Suprapubic skin (tissue), 4 donors: Measurements from ENCODE around the gene ATE1.

Experiments
- EP300 ChIP-seq: sonication (generic); formaldehyde crosslinking; IDR thresholded peaks from one replicate; pipeline ENCODE4 v1.6.1; 2017; ENCODE audit warnings: antibody characterized with exemption
- POLR2A ChIP-seq, 2 donors: fragments of 450-650 bp; IDR thresholded peaks; one replicate each; pipeline ENCODE4 v1.6.1; 2017; ENCODE audit warnings: antibody characterized with exemption in 2 of 2, mild to moderate bottlenecking in 2 of 2, moderate library complexity in 2 of 2
- POLR2AphosphoS5 ChIP-seq, 3 donors: sonication (generic); formaldehyde crosslinking; IDR thresholded peaks; one replicate each; pipeline ENCODE4 v1.6.1; 2017; ENCODE audit warnings: antibody characterized with exemption in 3 of 3
- TF ChIP-seq, protein P1 (sequence below), 2 donors: fragments of 200-600 bp in 1 of 2; fragments of 450-650 bp in 1 of 2; sonication (generic) in 1 of 2; IDR thresholded peaks; one replicate each; pipeline ENCODE4 v1.5.1; 2016 to 2019; ENCODE audit warnings: antibody characterized with exemption in 2 of 2, mild to moderate bottlenecking in 1 of 2, moderate library complexity in 1 of 2

DNA sequence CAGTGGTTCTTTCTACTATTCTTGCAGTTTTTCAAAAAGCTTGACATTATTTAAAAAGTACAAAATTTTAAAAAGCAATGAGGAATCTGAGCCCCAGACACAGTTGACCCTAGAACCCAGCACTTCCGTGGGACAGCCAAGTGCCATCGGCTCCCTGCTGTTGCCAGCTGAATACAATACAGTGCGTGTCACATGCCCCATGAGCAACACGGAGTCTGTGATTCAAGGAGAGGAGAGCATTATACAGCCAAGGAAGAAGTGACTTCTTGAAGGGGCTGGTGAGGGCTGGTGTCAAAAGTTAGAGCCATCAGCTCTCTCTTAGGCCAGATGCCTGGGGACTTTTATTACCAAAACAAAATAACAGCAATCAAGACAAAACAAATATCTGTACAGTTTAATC, 206.6 kb downstream of the ATE1 start:
- TF ChIP-seq POLR2A (IDR thresholded peaks at IDR 0.05) (no peak), POLR2AphosphoS5 (IDR thresholded peaks at IDR 0.05) (no peak), EP300 (no peak)
- TF ChIP-seq, protein P1, sequence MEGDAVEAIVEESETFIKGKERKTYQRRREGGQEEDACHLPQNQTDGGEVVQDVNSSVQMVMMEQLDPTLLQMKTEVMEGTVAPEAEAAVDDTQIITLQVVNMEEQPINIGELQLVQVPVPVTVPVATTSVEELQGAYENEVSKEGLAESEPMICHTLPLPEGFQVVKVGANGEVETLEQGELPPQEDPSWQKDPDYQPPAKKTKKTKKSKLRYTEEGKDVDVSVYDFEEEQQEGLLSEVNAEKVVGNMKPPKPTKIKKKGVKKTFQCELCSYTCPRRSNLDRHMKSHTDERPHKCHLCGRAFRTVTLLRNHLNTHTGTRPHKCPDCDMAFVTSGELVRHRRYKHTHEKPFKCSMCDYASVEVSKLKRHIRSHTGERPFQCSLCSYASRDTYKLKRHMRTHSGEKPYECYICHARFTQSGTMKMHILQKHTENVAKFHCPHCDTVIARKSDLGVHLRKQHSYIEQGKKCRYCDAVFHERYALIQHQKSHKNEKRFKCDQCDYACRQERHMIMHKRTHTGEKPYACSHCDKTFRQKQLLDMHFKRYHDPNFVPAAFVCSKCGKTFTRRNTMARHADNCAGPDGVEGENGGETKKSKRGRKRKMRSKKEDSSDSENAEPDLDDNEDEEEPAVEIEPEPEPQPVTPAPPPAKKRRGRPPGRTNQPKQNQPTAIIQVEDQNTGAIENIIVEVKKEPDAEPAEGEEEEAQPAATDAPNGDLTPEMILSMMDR (IDR thresholded peaks at IDR 0.05): no peak
